Erythroblast (primary cell): ENCODE results near the gene APEX2.

Experiments used
- GATA1 ChIP-seq: IDR thresholded peaks from 2 replicates; pipeline ENCODE4 v1.6.1; 2011; ENCODE audit warnings: low read depth, mild to moderate bottlenecking, control low read depth, low read length, moderate library complexity
- POLR2A ChIP-seq: IDR thresholded peaks from 2 replicates; pipeline ENCODE4 v1.6.1; 2011; ENCODE audit warnings: mild to moderate bottlenecking, low read length

- TF ChIP-seq POLR2A (no peak), GATA1 (no peak)
These were observed 21.7 kb upstream of the APEX2 start for GRCh38 chrX:54978448-54978847.
